Fibroblast of lung (primary cell): ENCODE measurements around the gene SRRM1. TPM values are rescaled to one million over a fixed set of nuclear protein-coding genes. Genes with fewer than 3 reads are reported as not detected.

ENCODE experiments used
- DNase-seq, 2 donors: peaks; one replicate each; pipeline versions ENCODE4 v3.0.0 to v3.0.0-alpha.2; 2010; ENCODE audit warnings: low read depth in 2 of 2
- H2AFZ ChIP-seq: 2 replicates; pipeline ENCODE4 v1.5.1; 2012; ENCODE audit warnings: low read length, control low read depth, inconsistent platforms
- H3K27ac ChIP-seq: 2 replicates; pipeline ENCODE4 v1.5.1; 2011; ENCODE audit warnings: low read length, control low read depth; ENCODE audit not compliant: insufficient read depth
- H3K27me3 ChIP-seq: 2 replicates; pipeline ENCODE4 v1.5.1; 2011; ENCODE audit warnings: mild to moderate bottlenecking, low read length; ENCODE audit not compliant: control insufficient read depth, insufficient read depth
- H3K36me3 ChIP-seq: 2 replicates; pipeline ENCODE4 v1.5.1; 2011; ENCODE audit warnings: low read length; ENCODE audit not compliant: control insufficient read depth, insufficient read depth
- H3K4me1 ChIP-seq: 2 replicates; pipeline ENCODE4 v1.5.1; 2011; ENCODE audit warnings: low read length; ENCODE audit not compliant: control insufficient read depth, insufficient read depth; ENCODE audit errors: extremely low read depth
- H3K4me2 ChIP-seq: 2 replicates; pipeline ENCODE4 v1.5.1; 2011; ENCODE audit warnings: low read length, control low read depth; ENCODE audit not compliant: insufficient read depth; ENCODE audit errors: extremely low read depth
- H3K4me3 ChIP-seq, 4 experiments: fragments of 200-600 bp in 1 of 4; sonication (generic) in 1 of 4; replicated peaks in 1 of 4; 2 replicates each; pipeline ENCODE4 v1.5.1; 2011 to 2016; ENCODE audit warnings: low read length in 4 of 4, low read depth in 3 of 4, mild to moderate bottlenecking in 3 of 4, control low read depth in 2 of 4, inconsistent platforms in 1 of 4, mixed read lengths in 1 of 4; ENCODE audit not compliant: insufficient read depth in 1 of 4; ENCODE audit errors: control extremely low read depth in 1 of 4
- H3K79me2 ChIP-seq: 2 replicates; pipeline ENCODE4 v1.5.1; 2012; ENCODE audit warnings: mild to moderate bottlenecking, low read length, inconsistent platforms; ENCODE audit not compliant: control insufficient read depth, insufficient read depth
- H3K9ac ChIP-seq: 2 replicates; pipeline ENCODE4 v1.5.1; 2011; ENCODE audit warnings: mild to moderate bottlenecking, low read length, control low read depth; ENCODE audit not compliant: insufficient read depth
- H3K9me3 ChIP-seq: 2 replicates; pipeline ENCODE4 v1.5.1; 2012; ENCODE audit warnings: low read depth, low read length; ENCODE audit not compliant: control insufficient read depth, insufficient read depth
- H4K20me1 ChIP-seq: 2 replicates; pipeline ENCODE4 v1.5.1; 2011; ENCODE audit warnings: low read length; ENCODE audit not compliant: control insufficient read depth, insufficient read depth; ENCODE audit errors: extremely low read depth
- CTCF ChIP-seq, 2 donors: IDR thresholded peaks in 1 of 2; conservative IDR thresholded peaks in 1 of 2; 1 replicate in 1 of 2; 2 replicates in 1 of 2; pipeline ENCODE4 v1.5.1; 2011 to 2012; ENCODE audit warnings: low read length in 2 of 2, control low read depth in 1 of 2, inconsistent platforms in 1 of 2, low read depth in 1 of 2, mild to moderate bottlenecking in 1 of 2
- EZH2 ChIP-seq: IDR thresholded peaks from 2 replicates; pipeline ENCODE4 v1.5.1; 2012; ENCODE audit warnings: low read length, control low read depth, mild to moderate bottlenecking; ENCODE audit errors: missing control alignments
- polyA plus RNA-seq, 2 donors: library from polyadenylated mRNA; depleted of rRNA in 1 of 2; stranded (reverse) in 1 of 2; unstranded in 1 of 2; fragments of >200 nt; gene quantifications; 2 replicates each; pipeline ENCODE4 v1.2.1, GENCODE V29; 2011 to 2012; ENCODE audit warnings: missing spikeins in 1 of 2
- total RNA-seq: library from RNA; depleted of rRNA; stranded (reverse); fragments of >200 nt; gene quantifications from 2 replicates; pipeline ENCODE4 v1.2.1, GENCODE V29; 2014

SRRM1 gene
- total and polyA plus RNA-seq, 2 donors (not counting 1 experiment from before 2014, with no cell fraction given): 30.7 to 55.8 TPM

- peaks cover 9% of the 10 kb centered on the region for H3K4me1 ChIP-seq
- no peaks in the 10 kb centered on the region for H3K9me3 ChIP-seq
- no peak overlapping the region for H3K4me2 ChIP-seq
- TF ChIP-seq CTCF (conservative IDR thresholded peaks at IDR 0.05 in 1 of 2, IDR thresholded peaks at IDR 0.05 in 1 of 2; ENCODE audit: low read depth in 1 of 2, low read length in 2 of 2) (no peak), EZH2 (no peak)
- peak in 1 of 2 donors; percentile 89 for DNase-seq
- H3K9ac ChIP-seq: no peak overlapping the region
- no peaks in the 10 kb centered on the region for H3K36me3 ChIP-seq
- H3K4me3 ChIP-seq: no peak overlapping the region
- no peaks in the 10 kb centered on the region for H4K20me1 ChIP-seq
- H3K27me3 ChIP-seq: no peaks in the 10 kb centered on the region
- H3K79me2 ChIP-seq: no peaks in the 10 kb centered on the region
- H2AFZ ChIP-seq: no peak overlapping the region
- peak overlapping the region; percentile 39 for H3K27ac ChIP-seq
Observed at GRCh38 chr1:24713176-24713575, 70.1 kb downstream of the SRRM1 start.

- Histone ChIP-seq H3K4me1 (peaks cover 9% of the 10 kb centered on the region), H3K4me3 (no peak overlapping the region), H3K9me3 (no peaks in the 10 kb centered on the region), H3K4me2 (no peak overlapping the region), H3K36me3 (no peaks in the 10 kb centered on the region), H2AFZ (no peak overlapping the region), H3K27ac (no peak overlapping the region), H3K27me3 (no peaks in the 10 kb centered on the region), H4K20me1 (no peaks in the 10 kb centered on the region), H3K79me2 (no peaks in the 10 kb centered on the region), H3K9ac (no peak overlapping the region)
- TF ChIP-seq EZH2: no peak
- no peak for TF ChIP-seq CTCF (conservative IDR thresholded peaks at IDR 0.05 in 1 of 2, IDR thresholded peaks at IDR 0.05 in 1 of 2; ENCODE audit: low read depth in 1 of 2, low read length in 2 of 2)
- no peak for DNase-seq
Observed at GRCh38 chr1:24713736-24714135, 70.6 kb downstream of the SRRM1 start.

- H3K27me3 ChIP-seq: no peaks in the 10 kb centered on the region
- H3K36me3 ChIP-seq: no peaks in the 10 kb centered on the region
- no peak overlapping the region for H3K9ac ChIP-seq
- TF ChIP-seq CTCF (conservative IDR thresholded peaks at IDR 0.05 in 1 of 2, IDR thresholded peaks at IDR 0.05 in 1 of 2; ENCODE audit: low read depth in 1 of 2, low read length in 2 of 2): no peak
- no peak overlapping the region for H3K4me2 ChIP-seq
- H3K9me3 ChIP-seq: no peaks in the 10 kb centered on the region
- no peak overlapping the region for H3K4me3 ChIP-seq
- DNase-seq: peak; percentile 18 to 93
- no peak overlapping the region for H3K27ac ChIP-seq
- peaks cover 12% of the 10 kb centered on the region for H3K4me1 ChIP-seq
- no peaks in the 10 kb centered on the region for H3K79me2 ChIP-seq
- H2AFZ ChIP-seq: no peak overlapping the region
- H4K20me1 ChIP-seq: no peaks in the 10 kb centered on the region
Observed at GRCh38 chr1:24714859-24715520, 71.9 kb downstream of the SRRM1 start.
